H1 (cell line): ENCODE results near the gene SF3B3. TPM values are rescaled to one million over a fixed set of nuclear protein-coding genes. Genes with fewer than 3 reads are reported as not detected.

Experiments used
- EGR1 ChIP-seq: IDR thresholded peaks from 2 replicates; pipeline ENCODE4 v1.6.1; 2011; ENCODE audit warnings: low read depth, low read length, borderline replicate concordance
- USF2 ChIP-seq: IDR thresholded peaks from 2 replicates; pipeline ENCODE4 v1.6.1; 2011; ENCODE audit warnings: low read length, improper control_type of control experiment
- polyA plus RNA-seq, 7 experiments: library from polyadenylated mRNA; depleted of rRNA in 3 of 7; stranded (reverse) in 5 of 7; unstranded in 2 of 7; fragments of >200 nt in 5 of 7; fragments of 200-250 nt in 2 of 7; gene quantifications; 1 replicate in 5 of 7; 2 replicates in 1 of 7; 4 replicates in 1 of 7; pipeline versions ENCODE4 v1.2.1 to v1.2.3, GENCODE V29; 2011 to 2013; ENCODE audit warnings: missing spikeins in 2 of 7, mixed read lengths in 2 of 7
- total RNA-seq: library from RNA; stranded (reverse); fragmentation: NEBNext Ultra II Directional; extraction: Animal tissue kit (Norgen Biotek cat#: 25700); gene quantifications from 2 replicates; pipeline ENCODE4 v1.2.1, GENCODE V29; 2021

Gene SF3B3
- total and polyA plus RNA-seq, 2 of the 8 experiments (the other 6 are each of a cell fraction or from before 2014, with no cell fraction given), result 241 to 521 TPM

- TF ChIP-seq USF2 (no peak), EGR1 (no peak)
Measured at GRCh38 chr16:70474320-70475053, 49.1 kb upstream of the SF3B3 start (continued).
